ENCODE results near the gene HOTAIR. TPM values are rescaled to one million over a fixed set of nuclear protein-coding genes. Genes with fewer than 3 reads are reported as not detected.
A peak's percentile ranks its signal among the peaks of the same experiment; 100 is the strongest.

HOTAIR gene
- total and polyA plus RNA-seq, 2 donors (not counting 1 experiment from before 2014, with no cell fraction given), result not detected

GRCh38 chr12:54000116-54001114, 25.7 kb upstream of the HOTAIR start, which contains the start of gene HOXC9:
HOXC9 (plus strand) TSS chr12:54000161; CDS start chr12:54000189, 28 bp downstream.
- H3K36me3 ChIP-seq (ENCODE audit: control insufficient read depth, insufficient read depth, low read length), result no peaks in the 10 kb centered on the region
- no peak within 1 kb of the TSS for H3K9ac ChIP-seq (ENCODE audit: insufficient read depth, low read length)
- H3K4me1 ChIP-seq (ENCODE audit: control insufficient read depth, extremely low read depth, insufficient read depth, low read length), result no peaks in the 10 kb centered on the region
- no peaks in the 10 kb centered on the region for H4K20me1 ChIP-seq (ENCODE audit: control insufficient read depth, extremely low read depth, insufficient read depth, low read length)
- TF ChIP-seq EZH2 (IDR thresholded peaks at IDR 0.05; ENCODE audit: low read length, missing control alignments) (peak; percentile 98), CTCF (conservative IDR thresholded peaks at IDR 0.05 in 1 of 2, IDR thresholded peaks at IDR 0.05 in 1 of 2; ENCODE audit: low read depth in 1 of 2, low read length in 2 of 2) (no peak)
- no peak for DNase-seq (ENCODE audit: low read depth in 2 of 2)
- H3K4me3 ChIP-seq (replicated peaks in 1 of 4; ENCODE audit: control extremely low read depth in 1 of 4, insufficient read depth in 1 of 4, low read depth in 3 of 4, low read length in 4 of 4), result peak within 1 kb of the TSS; percentile 32 to 52 (median 43)
- H3K4me2 ChIP-seq (ENCODE audit: extremely low read depth, insufficient read depth, low read length), result peak within 1 kb of the TSS; percentile 82
- no peaks in the 10 kb centered on the region for H3K9me3 ChIP-seq (ENCODE audit: control insufficient read depth, insufficient read depth, low read depth, low read length)
- peaks cover 78% of the 10 kb centered on the region for H3K27me3 ChIP-seq (ENCODE audit: control insufficient read depth, insufficient read depth, low read length)
- H3K27ac ChIP-seq (ENCODE audit: insufficient read depth, low read length), result no peak within 1 kb of the TSS
- no peak within 1 kb of the TSS for H2AFZ ChIP-seq (ENCODE audit: low read length)
- no peaks in the 10 kb centered on the region for H3K79me2 ChIP-seq (ENCODE audit: control insufficient read depth, insufficient read depth, low read length)

GRCh38 chr12:53999559-54000115, 24.9 kb upstream of the HOTAIR start:
- no peaks in the 10 kb centered on the region for H3K4me1 ChIP-seq (ENCODE audit: control insufficient read depth, extremely low read depth, insufficient read depth, low read length)
- H4K20me1 ChIP-seq (ENCODE audit: control insufficient read depth, extremely low read depth, insufficient read depth, low read length), result no peaks in the 10 kb centered on the region
- H3K36me3 ChIP-seq (ENCODE audit: control insufficient read depth, insufficient read depth, low read length), result no peaks in the 10 kb centered on the region
- H3K27me3 ChIP-seq (ENCODE audit: control insufficient read depth, insufficient read depth, low read length), result peaks cover 81% of the 10 kb centered on the region
- H3K4me3 ChIP-seq (replicated peaks in 1 of 4; ENCODE audit: control extremely low read depth in 1 of 4, insufficient read depth in 1 of 4, low read depth in 3 of 4, low read length in 4 of 4), result peak overlapping the region in 3 of 4 experiments; percentile 17 to 52 (median 43)
- peak in 1 of 2 donors; percentile 42 for DNase-seq (ENCODE audit: low read depth in 2 of 2)
- no peaks in the 10 kb centered on the region for H3K9me3 ChIP-seq (ENCODE audit: control insufficient read depth, insufficient read depth, low read depth, low read length)
- no peak overlapping the region for H3K27ac ChIP-seq (ENCODE audit: insufficient read depth, low read length)
- H3K4me2 ChIP-seq (ENCODE audit: extremely low read depth, insufficient read depth, low read length), result peak overlapping the region; percentile 82
- H2AFZ ChIP-seq (ENCODE audit: low read length), result no peak overlapping the region
- TF ChIP-seq CTCF (conservative IDR thresholded peaks at IDR 0.05 in 1 of 2, IDR thresholded peaks at IDR 0.05 in 1 of 2; ENCODE audit: low read depth in 1 of 2, low read length in 2 of 2) (no peak), EZH2 (IDR thresholded peaks at IDR 0.05; ENCODE audit: low read length, missing control alignments) (no peak)
- H3K9ac ChIP-seq (ENCODE audit: insufficient read depth, low read length), result no peak overlapping the region
- H3K79me2 ChIP-seq (ENCODE audit: control insufficient read depth, insufficient read depth, low read length), result no peaks in the 10 kb centered on the region

- no peak for TF ChIP-seq CTCF (conservative IDR thresholded peaks at IDR 0.05 in 1 of 2, IDR thresholded peaks at IDR 0.05 in 1 of 2; ENCODE audit: low read depth in 1 of 2, low read length in 2 of 2)
- TF ChIP-seq EZH2 (IDR thresholded peaks at IDR 0.05; ENCODE audit: low read length, missing control alignments), result no peak
- no peaks in the 10 kb centered on the region for H3K79me2 ChIP-seq (ENCODE audit: control insufficient read depth, insufficient read depth, low read length)
- no peaks in the 10 kb centered on the region for H3K4me1 ChIP-seq (ENCODE audit: control insufficient read depth, extremely low read depth, insufficient read depth, low read length)
- peaks cover 81% of the 10 kb centered on the region for H3K27me3 ChIP-seq (ENCODE audit: control insufficient read depth, insufficient read depth, low read length)
- no peak overlapping the region for H3K9ac ChIP-seq (ENCODE audit: insufficient read depth, low read length)
- H3K9me3 ChIP-seq (ENCODE audit: control insufficient read depth, insufficient read depth, low read depth, low read length), result no peaks in the 10 kb centered on the region
- H3K36me3 ChIP-seq (ENCODE audit: control insufficient read depth, insufficient read depth, low read length), result no peaks in the 10 kb centered on the region
- no peak overlapping the region for H3K27ac ChIP-seq (ENCODE audit: insufficient read depth, low read length)
- H2AFZ ChIP-seq (ENCODE audit: low read length), result no peak overlapping the region
- H4K20me1 ChIP-seq (ENCODE audit: control insufficient read depth, extremely low read depth, insufficient read depth, low read length), result no peaks in the 10 kb centered on the region
- DNase-seq (ENCODE audit: low read depth in 2 of 2), result no peak
- no peak overlapping the region for H3K4me2 ChIP-seq (ENCODE audit: extremely low read depth, insufficient read depth, low read length)
- no peak overlapping the region for H3K4me3 ChIP-seq (replicated peaks in 1 of 4; ENCODE audit: control extremely low read depth in 1 of 4, insufficient read depth in 1 of 4, low read depth in 3 of 4, low read length in 4 of 4)
Observed at GRCh38 chr12:53998900-53999236, 24.1 kb upstream of the HOTAIR start.
